Spinal cord (tissue), 10 donors: ENCODE measurements around the gene MYO1D. TPM values are rescaled to one million over a fixed set of nuclear protein-coding genes. Genes with fewer than 3 reads are reported as not detected.

Experiments
- DNase-seq, 6 donors: peaks; one replicate each; pipeline versions ENCODE4 v3.0.0 to v3.0.0-alpha.2; 2013 to 2015; ENCODE audit warnings: low spot score in 6 of 6, low read depth in 4 of 6
- H3K27ac ChIP-seq: one replicate; pipeline ENCODE4 v1.5.1; 2013; ENCODE audit warnings: low read depth, low read length, control low read depth
- H3K27me3 ChIP-seq: one replicate; pipeline ENCODE4 v1.6.1; 2013; ENCODE audit warnings: low read length; ENCODE audit not compliant: control insufficient read depth, insufficient read depth
- H3K36me3 ChIP-seq: one replicate; pipeline ENCODE4 v1.6.1; 2013; ENCODE audit warnings: low read length; ENCODE audit not compliant: control insufficient read depth, insufficient read depth
- H3K4me1 ChIP-seq: one replicate; pipeline ENCODE4 v1.6.1; 2013; ENCODE audit warnings: low read length; ENCODE audit not compliant: control insufficient read depth, insufficient read depth
- H3K4me3 ChIP-seq: one replicate; pipeline ENCODE4 v1.5.1; 2013; ENCODE audit warnings: low read depth, low read length, control low read depth
- H3K9me3 ChIP-seq: one replicate; pipeline ENCODE4 v1.6.1; 2013; ENCODE audit warnings: low read length; ENCODE audit not compliant: control insufficient read depth, insufficient read depth
- WGBS: methylation state at CpG from one replicate; pipeline ENCODE4 v1.1.5; 2013; ENCODE audit warnings: missing lambda C conversion rate; ENCODE audit not compliant: insufficient coverage; 5-methylcytosine and 5-hydroxymethylcytosine counted together
- polyA plus RNA-seq, 2 donors: library from polyadenylated mRNA; unstranded; fragments of 120-200 nt; gene quantifications; one replicate each; pipeline ENCODE4 v1.2.1, GENCODE V29; 2013; ENCODE audit not compliant: insufficient read length in 2 of 2
- total RNA-seq, 2 donors: library from RNA; depleted of rRNA in 1 of 2; stranded (reverse); fragments of 120-200 nt in 1 of 2; fragments of >200 nt in 1 of 2; gene quantifications; one replicate each; pipeline versions ENCODE4 v1.2.3 to v1.2.4, GENCODE V29; 2013 to 2014
- donor health status: healthy.

Gene MYO1D
- total and polyA plus RNA-seq, 4 donors: 5.0 to 29.1 (median 9.2) TPM

DNA sequence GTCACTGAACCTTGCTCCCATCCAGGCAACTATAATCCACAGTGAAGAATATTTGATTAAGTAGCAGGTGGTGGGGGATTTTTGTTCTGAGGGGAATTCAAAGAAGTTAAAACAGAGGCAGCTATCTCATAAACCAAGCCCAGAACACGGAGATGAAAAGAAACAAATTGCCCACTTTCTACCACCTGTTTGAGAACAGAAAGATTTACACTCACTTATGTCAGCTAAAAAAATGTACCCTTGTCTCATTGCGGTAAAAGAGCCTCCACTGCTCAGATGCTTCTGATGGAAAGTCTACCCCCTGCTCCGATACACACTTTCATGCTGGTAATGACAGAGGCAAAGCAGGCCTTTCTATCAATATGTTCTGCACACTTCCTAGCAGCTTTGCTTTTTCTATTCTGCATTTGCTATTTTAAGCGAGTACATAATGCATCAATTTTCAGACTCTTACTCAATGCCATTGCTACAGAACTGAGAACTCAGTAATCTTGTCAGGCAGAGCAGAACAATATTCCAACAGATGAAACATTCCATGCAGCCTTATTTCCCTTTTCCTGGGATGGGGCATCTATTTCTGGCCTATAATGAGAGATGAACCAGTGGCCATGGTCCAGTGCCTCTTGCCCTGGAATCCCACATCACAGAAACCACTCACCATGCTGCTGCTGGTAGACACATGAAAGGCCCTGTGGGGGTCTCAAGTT is 361.1 kb downstream of the MYO1D start:
- peak in 2 of 6 donors; percentile 69 to 78 for DNase-seq
- Histone ChIP-seq H3K4me1 (peaks cover 30% of the 10 kb centered on the region), H3K27ac (no peak overlapping the region), H3K27me3 (no peaks in the 10 kb centered on the region), H3K36me3 (no peaks in the 10 kb centered on the region), H3K9me3 (no peaks in the 10 kb centered on the region), H3K4me3 (no peak overlapping the region)
- 57% methylated on average over 4 of the region's 4 CpGs for WGBS

DNA sequence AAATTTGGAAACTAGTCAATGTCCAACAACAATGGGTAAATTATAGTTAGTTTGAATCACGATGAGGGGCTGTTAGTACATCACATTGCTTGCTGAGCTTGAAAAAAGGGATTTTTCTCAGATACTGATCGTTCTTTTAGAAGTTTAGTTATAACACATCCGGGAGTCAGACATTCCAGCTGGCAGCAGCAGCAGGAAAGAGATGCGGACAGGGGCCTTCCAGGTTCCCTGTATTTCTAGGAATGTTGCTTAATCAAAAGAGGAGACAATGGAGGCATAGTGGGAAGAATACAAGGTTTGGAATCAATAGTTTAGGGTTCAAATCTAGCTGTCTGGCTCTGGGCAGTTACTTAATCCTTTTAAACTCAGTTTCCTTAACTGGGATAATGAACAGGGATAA is 362.3 kb downstream of the MYO1D start:
- Histone ChIP-seq H3K4me3 (no peak overlapping the region), H3K36me3 (no peaks in the 10 kb centered on the region), H3K27ac (no peak overlapping the region), H3K27me3 (no peaks in the 10 kb centered on the region), H3K4me1 (peaks cover 26% of the 10 kb centered on the region), H3K9me3 (no peaks in the 10 kb centered on the region)
- DNase-seq: peak in 1 of 6 donors; percentile 66
- 27% methylated on average over 3 of the region's 4 CpGs for WGBS

DNA sequence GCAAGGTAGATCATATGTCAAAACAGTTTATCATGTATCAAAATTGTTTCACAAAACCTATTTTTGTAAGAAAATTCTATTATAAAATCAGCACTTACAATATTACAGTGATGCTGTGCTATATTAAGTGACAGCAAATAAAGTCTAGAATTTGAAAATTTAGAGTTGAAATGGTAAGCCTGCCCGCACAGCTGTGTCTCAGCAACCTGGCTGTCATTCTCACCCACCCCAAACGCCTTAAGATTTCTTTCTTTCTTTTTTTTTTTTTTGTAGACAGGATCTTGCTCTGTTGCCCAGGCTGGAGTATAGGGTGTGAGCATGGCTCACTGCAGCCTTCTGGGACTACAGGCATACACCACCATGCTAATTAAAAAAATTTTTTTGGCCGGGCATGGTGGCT is 363.3 kb downstream of the MYO1D start:
- Histone ChIP-seq H3K9me3 (no peaks in the 10 kb centered on the region), H3K4me3 (no peak overlapping the region), H3K27me3 (no peaks in the 10 kb centered on the region), H3K36me3 (no peaks in the 10 kb centered on the region), H3K4me1 (peaks cover 20% of the 10 kb centered on the region), H3K27ac (no peak overlapping the region)
- WGBS: no CpG with 5 or more reads among the region's 3 CpGs
- DNase-seq: no peak

DNA sequence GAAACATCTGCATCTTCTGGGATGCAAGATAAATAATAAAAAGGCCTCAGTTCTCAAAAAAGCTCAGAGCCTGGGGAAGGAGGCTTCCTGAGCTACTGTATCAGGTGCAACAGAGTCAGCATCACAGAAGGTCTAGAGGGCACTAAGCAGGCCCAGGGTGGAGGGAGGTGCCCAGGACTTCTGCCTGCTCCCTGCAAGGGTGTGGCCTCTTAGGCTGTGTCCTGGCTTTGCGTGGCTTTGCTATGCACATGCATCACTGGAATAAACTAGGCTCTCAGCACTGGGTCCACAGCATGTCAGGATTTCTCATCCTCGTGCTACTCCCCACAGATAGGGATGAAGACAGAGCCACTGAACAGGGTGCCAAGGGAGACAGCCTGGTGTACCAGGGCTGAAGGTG is 364.6 kb downstream of the MYO1D start:
- 86% methylated on average over 2 of the region's 2 CpGs for WGBS
- no peak for DNase-seq
- no peaks in the 10 kb centered on the region for H3K27me3 ChIP-seq
- no peaks in the 10 kb centered on the region for H3K9me3 ChIP-seq
- no peaks in the 10 kb centered on the region for H3K36me3 ChIP-seq
- H3K4me1 ChIP-seq: peaks cover 10% of the 10 kb centered on the region
- H3K27ac ChIP-seq: no peak overlapping the region
- no peak overlapping the region for H3K4me3 ChIP-seq

DNA sequence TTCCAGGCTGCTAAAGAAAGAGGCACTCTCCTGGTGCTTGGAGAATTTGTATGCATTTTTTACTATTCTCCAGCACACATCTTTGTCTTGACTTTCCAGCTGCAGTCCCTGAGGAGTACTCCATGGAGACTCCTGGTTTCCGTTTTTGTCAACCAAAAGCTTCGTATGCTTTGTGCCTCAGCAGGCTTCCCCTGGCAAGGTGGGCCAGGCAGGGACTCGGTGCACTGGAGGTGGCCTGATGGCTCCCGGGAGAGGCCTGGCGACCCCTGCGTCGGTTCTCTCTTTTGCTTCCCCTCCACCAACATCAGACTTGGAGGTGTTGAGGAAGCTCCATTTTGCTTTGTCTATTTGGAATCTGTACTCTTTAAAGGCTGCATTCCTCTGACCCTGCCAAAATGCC is 366.5 kb downstream of the MYO1D start:
- 71% methylated on average over 2 of the region's 7 CpGs for WGBS
- DNase-seq: no peak

DNA sequence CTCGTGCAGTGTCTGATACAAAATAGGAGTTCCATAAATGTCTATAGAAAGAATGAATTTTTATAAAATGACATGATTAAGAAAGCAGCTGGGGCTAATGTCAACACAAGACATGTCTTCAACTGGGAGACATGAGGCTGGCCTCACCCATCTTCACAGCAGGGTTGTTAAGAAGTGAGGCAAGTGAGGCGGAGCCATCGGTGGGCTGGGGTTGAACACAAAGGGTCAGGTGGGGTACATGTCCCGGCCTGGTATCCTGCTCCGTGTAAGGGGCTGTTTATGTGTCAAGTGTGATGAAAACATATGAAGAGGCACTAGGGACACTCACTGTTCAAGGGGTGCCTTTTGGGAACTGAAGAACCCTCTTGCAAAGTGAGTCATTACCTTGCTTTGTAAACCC is 368.0 kb downstream of the MYO1D start:
- peaks cover 4% of the 10 kb centered on the region for H3K36me3 ChIP-seq
- DNase-seq: no peak
- whole genome bisulfite sequencing: 85% methylated on average over 4 of the region's 5 CpGs
- H3K4me1 ChIP-seq: peaks cover 21% of the 10 kb centered on the region
- H3K4me3 ChIP-seq: no peak overlapping the region
- no peaks in the 10 kb centered on the region for H3K9me3 ChIP-seq
- H3K27ac ChIP-seq: no peak overlapping the region
- no peaks in the 10 kb centered on the region for H3K27me3 ChIP-seq

More for the DNA sequence above, 366.5 kb downstream of the MYO1D start:
- no peaks in the 10 kb centered on the region for H3K36me3 ChIP-seq
- peaks cover 9% of the 10 kb centered on the region for H3K4me1 ChIP-seq
- H3K4me3 ChIP-seq: no peak overlapping the region
- H3K27ac ChIP-seq: no peak overlapping the region
- H3K27me3 ChIP-seq: no peaks in the 10 kb centered on the region
- H3K9me3 ChIP-seq: no peaks in the 10 kb centered on the region

DNA sequence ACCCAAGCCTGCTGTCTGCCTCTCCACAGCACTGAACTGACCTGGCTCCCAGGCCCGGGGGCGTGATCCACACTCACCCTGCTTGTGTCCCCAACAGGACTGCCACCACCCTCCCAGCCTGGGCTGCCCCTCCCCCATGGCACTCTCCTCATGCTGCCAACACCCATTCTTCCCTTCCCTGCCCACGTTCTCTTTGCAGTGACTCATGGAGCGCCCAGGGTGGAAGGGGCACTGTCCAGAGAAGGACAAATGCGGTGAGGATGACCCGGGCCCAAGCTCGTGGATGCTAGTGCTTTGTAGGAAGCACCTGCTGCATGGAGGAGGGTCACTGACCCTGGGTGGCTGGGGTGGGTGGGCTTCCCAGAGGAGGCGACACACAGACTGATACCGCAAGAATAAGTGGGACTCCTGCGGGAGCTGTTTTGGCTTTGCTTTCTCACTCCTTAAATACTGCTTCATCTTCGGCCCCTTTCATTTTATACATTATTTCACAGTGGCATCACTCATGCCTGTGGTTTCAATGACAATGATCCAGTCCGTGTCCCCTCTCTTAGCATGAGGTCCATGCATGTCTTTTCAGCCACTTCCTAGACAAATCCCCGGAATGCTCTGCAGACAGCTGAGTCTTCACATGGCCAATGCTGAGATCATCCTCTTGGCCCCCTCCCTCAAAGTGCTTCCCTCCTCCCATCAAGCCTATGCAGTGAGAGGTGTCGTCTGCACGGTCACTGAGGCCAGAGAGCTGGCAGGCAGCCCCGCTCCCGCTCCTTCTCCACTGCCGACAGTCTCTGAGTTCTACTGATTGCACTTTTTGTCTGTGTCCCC is 372.5 kb downstream of the MYO1D start:
- Histone ChIP-seq H3K4me3 (no peak overlapping the region), H3K27ac (no peak overlapping the region), H3K27me3 (no peaks in the 10 kb centered on the region), H3K36me3 (peaks cover 4% of the 10 kb centered on the region), H3K9me3 (no peaks in the 10 kb centered on the region), H3K4me1 (peaks cover 21% of the 10 kb centered on the region)
- 54% methylated on average over 15 of the region's 18 CpGs for WGBS
- DNase-seq: peak in 2 of 6 donors; percentile 43 to 58

DNA sequence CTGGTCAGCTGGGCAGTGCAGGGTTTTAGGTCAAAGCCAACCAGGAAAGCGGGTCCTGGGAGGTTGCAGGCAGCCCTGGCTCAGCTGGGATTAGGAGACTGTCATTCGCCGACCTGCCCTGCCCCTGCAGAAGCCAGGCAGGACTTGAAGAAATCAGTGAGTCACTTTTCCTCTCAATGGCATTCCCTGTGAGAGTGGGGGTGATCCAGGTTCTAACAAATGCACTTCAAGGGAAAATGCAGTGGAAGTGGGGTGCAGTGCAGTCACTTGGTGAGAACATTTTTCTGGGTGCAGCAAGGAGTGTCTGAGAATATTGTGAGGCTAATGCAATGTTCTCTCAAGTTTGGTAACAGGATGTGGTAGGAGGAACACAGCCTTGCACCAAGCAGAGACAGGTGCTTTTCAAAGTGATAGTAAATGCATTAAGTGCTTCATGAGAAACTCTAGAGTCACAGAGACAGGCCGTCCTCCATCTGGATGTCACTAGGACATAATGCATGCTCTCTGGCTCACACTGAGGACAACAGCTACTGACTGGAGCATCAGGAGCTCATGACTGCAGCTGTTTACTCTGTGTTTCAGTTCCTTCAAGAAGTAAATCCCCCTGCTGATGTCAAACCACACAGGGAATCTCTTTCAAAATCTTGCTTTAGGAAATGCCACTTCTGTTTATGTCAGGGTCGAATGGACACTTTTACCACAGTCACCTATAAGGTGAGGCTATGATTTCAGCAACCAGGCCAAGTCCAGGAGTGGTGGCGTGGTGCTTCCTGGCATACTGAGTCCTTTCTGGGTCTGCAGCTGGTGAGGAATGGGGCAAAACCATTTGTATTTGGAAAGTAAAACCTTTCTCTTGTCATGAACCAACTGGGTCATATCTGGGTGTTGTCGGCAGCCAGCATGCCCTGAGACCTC is 373.4 kb downstream of the MYO1D start:
- peaks cover 21% of the 10 kb centered on the region for H3K4me1 ChIP-seq
- 78% methylated on average over 7 of the region's 7 CpGs for WGBS
- H3K36me3 ChIP-seq: peaks cover 4% of the 10 kb centered on the region
- DNase-seq: no peak
- no peaks in the 10 kb centered on the region for H3K27me3 ChIP-seq
- H3K9me3 ChIP-seq: no peaks in the 10 kb centered on the region
- H3K4me3 ChIP-seq: no peak overlapping the region
- H3K27ac ChIP-seq: no peak overlapping the region

DNA sequence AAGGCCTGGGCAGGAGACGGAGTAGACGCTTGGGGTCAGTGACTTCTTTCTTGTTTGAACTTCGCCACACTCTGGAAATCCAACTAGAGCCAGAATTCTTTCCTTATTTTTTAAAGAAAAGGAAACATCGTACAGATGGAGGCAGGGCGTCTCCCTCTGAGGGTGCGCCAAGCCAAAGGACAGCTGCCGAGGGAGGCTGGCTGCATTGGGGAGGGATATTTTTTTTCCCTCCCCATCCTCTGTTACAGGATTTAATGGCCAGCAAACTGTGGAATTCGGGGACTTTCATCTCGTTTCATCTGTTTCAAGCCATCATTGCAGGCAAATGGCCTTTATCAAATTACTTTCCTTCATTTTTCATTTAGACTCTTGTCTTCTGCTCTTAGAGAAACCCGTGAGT is 374.2 kb downstream of the MYO1D start:
- Histone ChIP-seq H3K27ac (no peak overlapping the region), H3K27me3 (no peaks in the 10 kb centered on the region), H3K9me3 (no peaks in the 10 kb centered on the region), H3K4me3 (no peak overlapping the region), H3K36me3 (peaks cover 4% of the 10 kb centered on the region), H3K4me1 (peaks cover 22% of the 10 kb centered on the region)
- DNase-seq: no peak
- WGBS: 82% methylated on average over 3 of the region's 10 CpGs
